Loucy (cell line): Measurements from ENCODE around the gene NUP188.

Source experiments
- H2AFZ ChIP-seq: fragments of 200-600 bp; sonication (generic); 2 replicates; pipeline ENCODE4 v1.6.0; 2016; ENCODE audit warnings: antibody characterized with exemption, mild to moderate bottlenecking, low read length, moderate library complexity
- H3F3A ChIP-seq: fragments of 200-600 bp; 2 replicates; pipeline ENCODE4 v1.6.0; 2016; ENCODE audit warnings: antibody characterized with exemption, low read depth, mild to moderate bottlenecking
- H3K27me3 ChIP-seq: fragments of 200-600 bp; sonication (generic); 2 replicates; pipeline ENCODE4 v1.6.1; 2014; ENCODE audit warnings: low read length, mild to moderate bottlenecking; ENCODE audit not compliant: insufficient read depth, poor library complexity, severe bottlenecking
- H3K36me3 ChIP-seq: fragments of 200-600 bp; sonication (generic); 2 replicates; pipeline ENCODE4 v1.6.1; 2016; ENCODE audit warnings: low read length; ENCODE audit not compliant: insufficient read depth
- H3K4me1 ChIP-seq: fragments of 200-600 bp; sonication (generic); 2 replicates; pipeline ENCODE4 v1.5.1; 2014; ENCODE audit warnings: low read length, mild to moderate bottlenecking; ENCODE audit not compliant: insufficient read depth, poor library complexity, severe bottlenecking
- H3K4me2 ChIP-seq: fragments of 200-600 bp; sonication (generic); 2 replicates; pipeline ENCODE4 v1.6.0; 2014; ENCODE audit warnings: antibody characterized with exemption, low read length, low read depth, mild to moderate bottlenecking; ENCODE audit not compliant: poor library complexity, severe bottlenecking
- H3K4me3 ChIP-seq: fragments of 200-600 bp; sonication (generic); 2 replicates; pipeline ENCODE4 v1.5.1; 2014; ENCODE audit warnings: low read length, mild to moderate bottlenecking, mixed read lengths; ENCODE audit not compliant: poor library complexity, severe bottlenecking
- H3K79me2 ChIP-seq: fragments of 200-600 bp; sonication (generic); 2 replicates; pipeline ENCODE4 v1.6.1; 2014; ENCODE audit warnings: low read length; ENCODE audit not compliant: insufficient read depth
- H3K9ac ChIP-seq: fragments of 200-600 bp; sonication (generic); 2 replicates; pipeline ENCODE4 v1.6.0; 2014; ENCODE audit warnings: mild to moderate bottlenecking, low read depth, low read length, moderate library complexity; ENCODE audit not compliant: poor library complexity, severe bottlenecking
- H3K9me2 ChIP-seq: fragments of 200-600 bp; sonication (generic); replicated peaks from 2 replicates; pipeline ENCODE4 v1.6.1; 2016; ENCODE audit warnings: low read depth, low read length, mixed read lengths
- H3K9me3 ChIP-seq: fragments of 200-600 bp; sonication (generic); 2 replicates; pipeline ENCODE4 v1.6.1; 2014; ENCODE audit warnings: mild to moderate bottlenecking, antibody characterized with exemption, low read length, low read depth; ENCODE audit not compliant: insufficient read depth
- H4K20me1 ChIP-seq: fragments of 200-600 bp; sonication (generic); 2 replicates; pipeline ENCODE4 v1.6.0; 2014; ENCODE audit warnings: antibody characterized with exemption, low read length, mild to moderate bottlenecking; ENCODE audit not compliant: insufficient read depth, poor library complexity, severe bottlenecking
- CTCF ChIP-seq: fragments of 200-600 bp; sonication (generic); conservative IDR thresholded peaks from 2 replicates; pipeline ENCODE4 v1.5.1; 2014; ENCODE audit warnings: mild to moderate bottlenecking, antibody characterized with exemption, low read length
- EZH2phosphoT487 ChIP-seq: fragments of 200-600 bp; IDR thresholded peaks from 2 replicates; pipeline ENCODE4 v1.6.1; 2018; ENCODE audit warnings: antibody characterized with exemption, mild to moderate bottlenecking, moderate library complexity, borderline replicate concordance

The NUP188 gene

GRCh38 chr9:128947527-128948301 lies at the start of gene NUP188, which contains the start of gene DOLK:
TSS of gene NUP188 (plus strand) at chr9:128947699. CDS start at chr9:128947720, 21 bp downstream.
TSS of gene DOLK (minus strand) at chr9:128947603. CDS start at chr9:128947303, 300 bp downstream.
- H3K4me3 ChIP-seq = peak within 1 kb of the TSS; percentile 93
- H3K9me3 ChIP-seq = no peaks in the 10 kb centered on the region
- H3K9me2 ChIP-seq = no peaks in the 10 kb centered on the region
- H3F3A ChIP-seq = no peaks in the 10 kb centered on the region
- H4K20me1 ChIP-seq = no peaks in the 10 kb centered on the region
- peak within 1 kb of the TSS; percentile 91 for H3K9ac ChIP-seq
- peaks cover 24% of the 10 kb centered on the region for H3K79me2 ChIP-seq
- peak within 1 kb of the TSS; percentile 73 for H3K4me2 ChIP-seq
- no peaks in the 10 kb centered on the region for H3K27me3 ChIP-seq
- no peak for TF ChIP-seq EZH2phosphoT487
- TF ChIP-seq CTCF = no peak
- H2AFZ ChIP-seq = peak within 1 kb of the TSS; percentile 86
- no peaks in the 10 kb centered on the region for H3K4me1 ChIP-seq
- no peaks in the 10 kb centered on the region for H3K36me3 ChIP-seq

GRCh38 chr9:128898382-128898781 lies 49.1 kb upstream of the NUP188 start:
- Histone ChIP-seq H3K79me2 (peaks cover 9% of the 10 kb centered on the region; the same call in 1 of the 2 replicates), H3K36me3 (no peaks in the 10 kb centered on the region), H3K9ac (no peak overlapping the region), H3K4me1 (peaks cover 32% of the 10 kb centered on the region), H4K20me1 (no peaks in the 10 kb centered on the region), H3K27me3 (no peaks in the 10 kb centered on the region), H3K4me2 (no peak overlapping the region), H3F3A (no peaks in the 10 kb centered on the region), H2AFZ (no peak overlapping the region), H3K9me2 (no peaks in the 10 kb centered on the region), H3K4me3 (no peak overlapping the region), H3K9me3 (no peaks in the 10 kb centered on the region)
- TF ChIP-seq CTCF (no peak), EZH2phosphoT487 (no peak)

GRCh38 chr9:128898845-128899565 lies 48.5 kb upstream of the NUP188 start:
- peaks cover 9% of the 10 kb centered on the region; the same call in 1 of the 2 replicates for H3K79me2 ChIP-seq
- H3K9me2 ChIP-seq = no peaks in the 10 kb centered on the region
- H3K27me3 ChIP-seq = no peaks in the 10 kb centered on the region
- no peak overlapping the region for H3K4me3 ChIP-seq
- H3K9ac ChIP-seq = peak overlapping the region; percentile 59
- H3K9me3 ChIP-seq = no peaks in the 10 kb centered on the region
- H3K4me1 ChIP-seq = peaks cover 32% of the 10 kb centered on the region
- no peak overlapping the region for H2AFZ ChIP-seq
- H3F3A ChIP-seq = no peaks in the 10 kb centered on the region
- no peaks in the 10 kb centered on the region for H4K20me1 ChIP-seq
- TF ChIP-seq CTCF (no peak), EZH2phosphoT487 (no peak)
- H3K36me3 ChIP-seq = no peaks in the 10 kb centered on the region
- peak overlapping the region; percentile 46 for H3K4me2 ChIP-seq
